CD4-positive, alpha-beta T cell treated with Interleukin-2 at 100 ng/mL for 4 hours (primary cell): ENCODE results near the gene WFS1.

Source experiments
- DNase-seq: peaks from one replicate; pipeline ENCODE4 v3.0.0-alpha.2; 2020; ENCODE audit warnings: low spot score

WFS1 gene

GRCh38 chr4:6280365-6280996, 10.8 kb downstream of the WFS1 start:
- no peak for DNase-seq

GRCh38 chr4:6281436-6282313, 12.0 kb downstream of the WFS1 start:
- DNase-seq = no peak

GRCh38 chr4:6282314-6282771, 12.7 kb downstream of the WFS1 start:
- no peak for DNase-seq

GRCh38 chr4:6283282-6283681, 13.6 kb downstream of the WFS1 start:
- no peak for DNase-seq

- no peak for DNase-seq
Observed at GRCh38 chr4:6287017-6287788, 17.6 kb downstream of the WFS1 start.

GRCh38 chr4:6288342-6288741, 18.7 kb downstream of the WFS1 start:
- DNase-seq = no peak

- DNase-seq = no peak
Observed at GRCh38 chr4:6288871-6289270, 19.2 kb downstream of the WFS1 start.

GRCh38 chr4:6290256-6290655, 20.6 kb downstream of the WFS1 start:
- no peak for DNase-seq

- DNase-seq = no peak
Observed at GRCh38 chr4:6290769-6291547, 21.3 kb downstream of the WFS1 start.

- DNase-seq = no peak
Observed at GRCh38 chr4:6291784-6292297, 22.2 kb downstream of the WFS1 start.

GRCh38 chr4:6292376-6293096, 22.9 kb downstream of the WFS1 start:
- DNase-seq = no peak

GRCh38 chr4:6293097-6293445, 23.4 kb downstream of the WFS1 start:
- no peak for DNase-seq

GRCh38 chr4:6293661-6294060, 24.0 kb downstream of the WFS1 start:
- no peak for DNase-seq

GRCh38 chr4:6294705-6295421, 25.2 kb downstream of the WFS1 start:
- no peak for DNase-seq

- DNase-seq = no peak
Observed at GRCh38 chr4:6295495-6295894, 25.8 kb downstream of the WFS1 start.

GRCh38 chr4:6296026-6296425, 26.4 kb downstream of the WFS1 start:
- no peak for DNase-seq

- DNase-seq = no peak
Observed at GRCh38 chr4:6297266-6297815, 27.7 kb downstream of the WFS1 start.

- no peak for DNase-seq
Observed at GRCh38 chr4:6298035-6298434, 28.4 kb downstream of the WFS1 start.

- DNase-seq = no peak
Observed at GRCh38 chr4:6298852-6299251, 29.2 kb downstream of the WFS1 start.

- no peak for DNase-seq
Observed at GRCh38 chr4:6299875-6300274, 30.2 kb downstream of the WFS1 start.
